HepG2 (cell line): Measurements from ENCODE around the gene SH2D6. TPM values are rescaled to one million over a fixed set of nuclear protein-coding genes. Genes with fewer than 3 reads are reported as not detected.

ENCODE experiments used
- ATAC-seq: fragments of 200-7000 bp; cut with Tn5 transposase; 3 replicates; pipeline ENCODE4 v1.9.1; 2020; ENCODE audit warnings: mild to moderate bottlenecking, moderate library complexity
- BruUV-seq: library from RNA; stranded (reverse); fragments of 400-500 nt; replicated peaks from 2 replicates; lab custom pipeline; 2021; lab: Mats Ljungman, UMichigan
- CTCF ChIA-PET: fragments of 300-600 bp; formaldehyde crosslinking; extraction: SDS; loops from one replicate; lab custom pipeline; 2021; ENCODE audit warnings: low total read pairs, inconsistent platforms, low intra/inter-chr PET ratio; lab: Yijun Ruan, JAX
- POLR2A ChIA-PET: fragments of 350-600 bp; sonication (Branson Sonifier 250); formaldehyde crosslinking; loops from one replicate; lab custom pipeline; 2020; ENCODE audit warnings: antibody characterized with exemption, inconsistent platforms; lab: Yijun Ruan, JAX
- DNase-seq: peaks from one replicate; pipeline ENCODE4 v3.0.0-alpha.2; 2015; ENCODE audit warnings: low spot score
- FAIRE-seq: peaks from 3 replicates; lab custom pipeline; 2011; peaks lifted over from hg19 to GRCh38; lab: Jason Lieb, UNC
- H2AFZ ChIP-seq: one replicate; pipeline ENCODE4 v1.6.1; 2011; ENCODE audit warnings: low read length, inconsistent platforms
- H3K27ac ChIP-seq: fragments of 300-600 bp; 3 replicates; pipeline ENCODE4 v1.8.0; 2011; ENCODE audit warnings: mixed run types, mild to moderate bottlenecking, mixed read lengths, low read length, inconsistent platforms; ENCODE audit not compliant: insufficient read depth; ENCODE audit errors: extremely low read length
- H3K27me3 ChIP-seq, 2 experiments: fragments of 200-600 bp in 1 of 2; 2 replicates in 1 of 2; 3 replicates in 1 of 2; pipeline versions ENCODE4 v1.6.0 to v1.8.0; 2011; ENCODE audit warnings: low read length in 2 of 2, mild to moderate bottlenecking in 2 of 2, moderate library complexity in 2 of 2, inconsistent platforms in 1 of 2; ENCODE audit not compliant: insufficient read depth in 2 of 2, control insufficient read depth in 1 of 2
- H3K36me3 ChIP-seq, 2 experiments: fragments of 200-600 bp in 1 of 2; replicated peaks in 1 of 2; 2 replicates in 1 of 2; 3 replicates in 1 of 2; pipeline versions ENCODE4 v1.5.1 to v1.8.0; 2011; ENCODE audit warnings: low read length in 2 of 2, inconsistent platforms in 1 of 2; ENCODE audit not compliant: insufficient read depth in 2 of 2, control insufficient read depth in 1 of 2
- H3K4me1 ChIP-seq: 2 replicates; pipeline ENCODE4 v1.5.1; 2012; ENCODE audit warnings: low read length, inconsistent platforms; ENCODE audit not compliant: insufficient read depth
- H3K4me2 ChIP-seq: 2 replicates; pipeline ENCODE4 v1.6.0; 2011; ENCODE audit warnings: low read depth, low read length, inconsistent platforms
- H3K4me3 ChIP-seq, 3 experiments: fragments of 200-600 bp in 1 of 3; sonication (generic), shearing (Covaris generic) in 1 of 3; replicated peaks in 1 of 3; 2 replicates each; pipeline ENCODE4 v1.5.1; 2011 to 2016; ENCODE audit warnings: low read length in 3 of 3, inconsistent platforms in 2 of 3, low read depth in 2 of 3, mild to moderate bottlenecking in 2 of 3, control low read depth in 1 of 3, mixed read lengths in 1 of 3; ENCODE audit not compliant: insufficient read depth in 1 of 3
- H3K79me2 ChIP-seq: one replicate; pipeline ENCODE4 v1.6.1; 2011; ENCODE audit warnings: low read length, inconsistent platforms; ENCODE audit not compliant: insufficient read depth
- H3K9ac ChIP-seq: 2 replicates; pipeline ENCODE4 v1.6.0; 2011; ENCODE audit warnings: mild to moderate bottlenecking, low read depth, low read length, inconsistent platforms; ENCODE audit not compliant: insufficient read depth
- H3K9me3 ChIP-seq: 2 replicates; pipeline ENCODE4 v1.5.1; 2012; ENCODE audit warnings: mild to moderate bottlenecking, low read length
- H4K20me1 ChIP-seq: 2 replicates; pipeline ENCODE4 v1.6.0; 2011; ENCODE audit warnings: inconsistent platforms, mild to moderate bottlenecking, low read length, moderate library complexity; ENCODE audit not compliant: insufficient read depth
- BRD4 ChIP-seq: sonication (generic); formaldehyde crosslinking; IDR thresholded peaks from 2 replicates; pipeline ENCODE4 v1.4.0; 2020; ENCODE audit warnings: missing genetic modification reagents
- HOXA5 ChIP-seq: sonication (generic); formaldehyde crosslinking; IDR thresholded peaks from 2 replicates; pipeline ENCODE4 v1.4.0; 2020; ENCODE audit warnings: missing genetic modification reagents
- MEIS1 ChIP-seq: sonication (generic); formaldehyde crosslinking; IDR thresholded peaks from 2 replicates; pipeline ENCODE4 v1.9.0; 2021; ENCODE audit warnings: mild to moderate bottlenecking, missing genetic modification reagents, moderate library complexity, borderline replicate concordance
- SUZ12 ChIP-seq: fragments of 150-350 bp; IDR thresholded peaks from 2 replicates; pipeline ENCODE4 v1.6.1; 2014; ENCODE audit warnings: low read depth, low read length
- TSC22D2 ChIP-seq: sonication (generic); formaldehyde crosslinking; IDR thresholded peaks from 2 replicates; pipeline ENCODE4 v1.5.1; 2020; ENCODE audit warnings: missing genetic modification reagents, mild to moderate bottlenecking, borderline replicate concordance
- ZNF101 ChIP-seq: sonication (generic); formaldehyde crosslinking; IDR thresholded peaks from 2 replicates; pipeline ENCODE4 v1.4.0; 2020; ENCODE audit warnings: mild to moderate bottlenecking, low read depth, missing genetic modification reagents, borderline replicate concordance
- ZNF441 ChIP-seq: sonication (generic); formaldehyde crosslinking; IDR thresholded peaks from 2 replicates; pipeline ENCODE4 v1.7.0; 2021; ENCODE audit warnings: missing genetic modification reagents, borderline replicate concordance
- ZNF468 ChIP-seq: sonication (generic); formaldehyde crosslinking; IDR thresholded peaks from 2 replicates; pipeline ENCODE4 v1.8.0; 2022; ENCODE audit warnings: mild to moderate bottlenecking, moderate library complexity, missing genetic modification reagents
- ZNF776 ChIP-seq: sonication (generic); formaldehyde crosslinking; IDR thresholded peaks from 2 replicates; pipeline ENCODE4 v1.4.0; 2020; ENCODE audit warnings: mild to moderate bottlenecking, missing genetic modification reagents
- ZNF883 ChIP-seq: sonication (generic); formaldehyde crosslinking; IDR thresholded peaks from 2 replicates; pipeline ENCODE4 v1.5.1; 2020; ENCODE audit warnings: mild to moderate bottlenecking, missing genetic modification reagents; ENCODE audit errors: not compliant biosample characterization
- WGBS: methylation state at CpG from one replicate; pipeline ENCODE4 v1.1.6; 2017; ENCODE audit warnings: low lambda C conversion rate; 5-methylcytosine and 5-hydroxymethylcytosine counted together
- in situ Hi-C: cut with HindIII; loops from 2 replicates; pipeline ENCODE4 v1.10.0; 2017; ENCODE audit warnings: low pct_unique_long_range_greater_than_20kb; ENCODE audit not compliant: extremely low pct_ligation_motif_present
- intact Hi-C: fragments of 100-400 bp; cut with micrococcal nuclease; formaldehyde crosslinking; loops from one replicate; pipeline ENCODE4 v1.10.0; 2022; ENCODE audit not compliant: unreplicated experiment
- polyA plus RNA-seq, 8 experiments: library from polyadenylated mRNA; depleted of rRNA in 3 of 8; stranded (reverse) in 7 of 8; unstranded in 1 of 8; fragments of >200 nt; fragmentation: Illumina TruSeq in 4 of 8; extraction: Trizol in 4 of 8; gene quantifications; 2 replicates each; pipeline versions ENCODE4 v1.2.1 to v1.2.3, GENCODE V29; 2011 to 2016; ENCODE audit warnings: low read depth in 4 of 8, missing spikeins in 1 of 8, mixed read lengths in 1 of 8; ENCODE audit not compliant: insufficient read depth in 1 of 8
- total RNA-seq, 5 experiments: library from RNA; depleted of rRNA; stranded (reverse); fragments of >200 nt; fragmentation: Illumina TruSeq; extraction: Trizol; gene quantifications; 2 replicates each; pipeline ENCODE4 v1.2.3, GENCODE V29; 2016; ENCODE audit warnings: low read depth in 1 of 5

Gene SH2D6
- total and polyA plus RNA-seq, 2 of the 13 experiments (the other 11 are each of a cell fraction or from before 2014, with no cell fraction given) = 0.11 to 0.26 TPM

DNA sequence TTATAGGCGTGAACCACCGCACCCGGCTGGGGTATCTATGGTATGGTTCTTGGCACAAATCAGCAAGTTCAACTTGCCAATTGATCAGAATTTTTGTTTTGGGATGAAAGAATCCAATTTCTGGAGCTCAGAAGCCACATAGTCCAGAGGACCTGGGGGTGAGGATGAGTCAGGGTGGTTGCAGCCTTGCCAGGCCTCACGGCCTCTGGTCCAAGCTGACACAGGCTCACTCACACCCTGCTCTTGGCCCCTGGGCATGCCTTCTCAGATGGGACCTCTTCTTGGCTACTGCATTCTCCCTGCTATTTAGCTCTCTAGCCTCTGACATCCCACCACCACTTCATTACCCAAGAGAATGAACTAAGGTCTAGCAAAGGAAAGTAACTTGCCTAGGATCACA is 24.7 kb upstream of the SH2D6 start:
- H3K4me1 ChIP-seq = peaks cover 13% of the 10 kb centered on the region
- ATAC-seq (no peak), DNase-seq (no peak), FAIRE-seq (no peak)
- no TSS peak for BruUV-seq
- H2AFZ ChIP-seq = no peak overlapping the region
- no peak overlapping the region for H3K27ac ChIP-seq
- 93% methylated on average over 4 of the region's 4 CpGs for WGBS
- no peaks in the 10 kb centered on the region for H4K20me1 ChIP-seq
- no peak overlapping the region for H3K4me3 ChIP-seq
- ChIA-PET POLR2A (interaction anchor here (0.6 kb wide), 1 partner anchor 20 kb away, joined by 3 read pairs; no protein-coding TSS in a partner anchor), CTCF (no interaction called here)
- in situ Hi-C loops (loop anchor here (5.0 kb wide), 1 partner anchor 158 kb away; no protein-coding TSS in a partner anchor), intact Hi-C loops (no loop called here)
- TF ChIP-seq HOXA5 (no peak), BRD4 (CRISPR knock-in tag) (no peak), SUZ12 (no peak), MEIS1 (CRISPR knock-in tag) (no peak), TSC22D2 (CRISPR knock-in tag) (no peak)
- peaks cover 2 to 3% of the 10 kb centered on the region in 2 experiments; a peak in 1 of 5 replicates for H3K36me3 ChIP-seq
- H3K79me2 ChIP-seq = no peaks in the 10 kb centered on the region
- no peaks in the 10 kb centered on the region for H3K9me3 ChIP-seq
- H3K4me2 ChIP-seq = no peak overlapping the region
- H3K9ac ChIP-seq = no peak overlapping the region
- H3K27me3 ChIP-seq = no peaks in the 10 kb centered on the region

GRCh38 chr2:85394261-85394681 is 24.2 kb upstream of the SH2D6 start:
- Histone ChIP-seq H3K4me2 (no peak overlapping the region), H3K79me2 (no peaks in the 10 kb centered on the region), H3K27me3 (no peaks in the 10 kb centered on the region), H3K36me3 (peaks cover 2 to 3% of the 10 kb centered on the region in 2 experiments; a peak in 1 of 5 replicates), H3K4me3 (no peak overlapping the region), H2AFZ (no peak overlapping the region), H3K4me1 (peaks cover 17% of the 10 kb centered on the region), H3K27ac (no peak overlapping the region), H4K20me1 (no peaks in the 10 kb centered on the region), H3K9me3 (no peaks in the 10 kb centered on the region), H3K9ac (no peak overlapping the region)
- CTCF ChIA-PET = no interaction called here
- 90% methylated on average over 4 of the region's 4 CpGs for WGBS
- DNase-seq = no peak
- ATAC-seq = no peak
- TF ChIP-seq ZNF101 (CRISPR knock-in tag) (no peak), ZNF468 (CRISPR knock-in tag) (no peak), ZNF883 (CRISPR knock-in tag) (no peak), ZNF776 (no peak), ZNF441 (CRISPR knock-in tag) (no peak)
- intact Hi-C loops (no loop called here), in situ Hi-C loops (loop anchor here (5.0 kb wide), 1 partner anchor 158 kb away; no protein-coding TSS in a partner anchor)
- POLR2A ChIA-PET = interaction anchor here (0.6 to 1.6 kb wide), 2 partner anchors 21 to 144 kb away, joined by 3 to 4 read pairs; no protein-coding TSS in a partner anchor
- BruUV-seq = no TSS peak
- FAIRE-seq = no peak
